Left ventricle myocardium inferior (tissue), 1 donor: Measurements from ENCODE around the gene ACER3. TPM values are rescaled to one million over a fixed set of nuclear protein-coding genes. Genes with fewer than 3 reads are reported as not detected.
A peak's percentile ranks its signal among the peaks of the same experiment; 100 is the strongest.

Experiments
- DNase-seq: peaks from one replicate; pipeline ENCODE4 v3.0.0-alpha.2; 2020
- H3K27ac ChIP-seq: fragments of 200-600 bp; replicated peaks from 2 replicates; pipeline ENCODE4 v1.8.0; 2021
- H3K27me3 ChIP-seq: fragments of 200-600 bp; 2 replicates; pipeline ENCODE4 v1.8.0; 2021; ENCODE audit warnings: low read depth
- H3K36me3 ChIP-seq: fragments of 200-600 bp; 2 replicates; pipeline ENCODE4 v1.8.0; 2021
- H3K4me1 ChIP-seq: fragments of 200-600 bp; 2 replicates; pipeline ENCODE4 v1.8.0; 2021
- H3K4me3 ChIP-seq: fragments of 200-600 bp; 2 replicates; pipeline ENCODE4 v1.8.0; 2021; ENCODE audit warnings: mild to moderate bottlenecking, moderate library complexity
- H3K9me3 ChIP-seq: fragments of 200-600 bp; replicated peaks from 2 replicates; pipeline ENCODE4 v1.8.0; 2021
- intact Hi-C: fragments of 100-400 bp; cut with micrococcal nuclease; formaldehyde crosslinking; loops from one replicate; pipeline ENCODE4 v1.11.0; 2022
- total RNA-seq: library from RNA; stranded (reverse); fragmentation: NEBNext Ultra II Directional; extraction: Animal tissue kit (Norgen Biotek cat#: 25700); gene quantifications from one replicate; pipeline ENCODE4 v1.2.1, GENCODE V29; 2021
- TF ChIP-seq, protein P1 (sequence below): fragments of 200-600 bp; IDR thresholded peaks from 2 replicates; pipeline ENCODE4 v1.8.0; 2021; ENCODE audit warnings: antibody characterized with exemption, mild to moderate bottlenecking, borderline replicate concordance
- donor health status: DM: no; HTN: yes; CAD: no; lungs with severe emphysema.

ACER3 gene
- total RNA-seq, 1 donor from 2014 or later: 8.5 TPM

DNA sequence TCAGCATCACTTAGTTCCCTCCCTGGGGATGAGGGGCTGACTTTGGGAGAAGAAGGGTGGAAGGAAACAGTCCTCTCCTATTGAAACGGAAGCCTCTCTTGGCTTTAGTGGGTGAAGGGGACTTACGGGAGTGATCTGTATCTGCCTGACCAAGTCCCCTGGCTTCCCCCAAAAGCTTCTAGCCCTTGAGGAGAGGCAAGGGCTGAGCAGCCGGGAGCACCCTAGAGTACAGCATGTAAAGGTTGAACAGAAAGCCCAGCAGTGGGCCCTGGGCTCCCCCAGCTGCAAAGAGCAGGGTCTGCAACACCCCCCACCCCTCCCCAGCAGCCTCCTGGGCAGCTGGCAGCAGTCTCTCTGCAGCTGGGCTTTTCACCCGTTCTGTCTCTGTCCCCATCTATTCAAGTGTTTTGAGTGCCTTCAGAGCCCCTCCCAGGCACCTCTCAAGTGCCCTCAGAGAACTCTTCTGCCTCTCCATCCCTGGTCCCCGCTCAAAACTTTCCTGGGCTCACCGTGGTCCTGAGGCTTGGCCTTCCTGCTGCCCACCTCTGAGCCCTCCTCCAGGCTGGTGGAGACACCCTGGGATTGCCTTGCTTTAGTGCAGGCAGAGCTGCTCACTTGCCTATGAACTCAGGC lies 208.7 kb downstream of the ACER3 start:
- intact Hi-C loops: no loop called here
- Histone ChIP-seq H3K4me1 (peaks cover 52% of the 10 kb centered on the region), H3K27ac (no peak overlapping the region), H3K4me3 (no peak overlapping the region), H3K9me3 (no peaks in the 10 kb centered on the region), H3K36me3 (no peaks in the 10 kb centered on the region), H3K27me3 (no peaks in the 10 kb centered on the region)
- TF ChIP-seq, protein P1, sequence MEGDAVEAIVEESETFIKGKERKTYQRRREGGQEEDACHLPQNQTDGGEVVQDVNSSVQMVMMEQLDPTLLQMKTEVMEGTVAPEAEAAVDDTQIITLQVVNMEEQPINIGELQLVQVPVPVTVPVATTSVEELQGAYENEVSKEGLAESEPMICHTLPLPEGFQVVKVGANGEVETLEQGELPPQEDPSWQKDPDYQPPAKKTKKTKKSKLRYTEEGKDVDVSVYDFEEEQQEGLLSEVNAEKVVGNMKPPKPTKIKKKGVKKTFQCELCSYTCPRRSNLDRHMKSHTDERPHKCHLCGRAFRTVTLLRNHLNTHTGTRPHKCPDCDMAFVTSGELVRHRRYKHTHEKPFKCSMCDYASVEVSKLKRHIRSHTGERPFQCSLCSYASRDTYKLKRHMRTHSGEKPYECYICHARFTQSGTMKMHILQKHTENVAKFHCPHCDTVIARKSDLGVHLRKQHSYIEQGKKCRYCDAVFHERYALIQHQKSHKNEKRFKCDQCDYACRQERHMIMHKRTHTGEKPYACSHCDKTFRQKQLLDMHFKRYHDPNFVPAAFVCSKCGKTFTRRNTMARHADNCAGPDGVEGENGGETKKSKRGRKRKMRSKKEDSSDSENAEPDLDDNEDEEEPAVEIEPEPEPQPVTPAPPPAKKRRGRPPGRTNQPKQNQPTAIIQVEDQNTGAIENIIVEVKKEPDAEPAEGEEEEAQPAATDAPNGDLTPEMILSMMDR: no peak
- no peak for DNase-seq

DNA sequence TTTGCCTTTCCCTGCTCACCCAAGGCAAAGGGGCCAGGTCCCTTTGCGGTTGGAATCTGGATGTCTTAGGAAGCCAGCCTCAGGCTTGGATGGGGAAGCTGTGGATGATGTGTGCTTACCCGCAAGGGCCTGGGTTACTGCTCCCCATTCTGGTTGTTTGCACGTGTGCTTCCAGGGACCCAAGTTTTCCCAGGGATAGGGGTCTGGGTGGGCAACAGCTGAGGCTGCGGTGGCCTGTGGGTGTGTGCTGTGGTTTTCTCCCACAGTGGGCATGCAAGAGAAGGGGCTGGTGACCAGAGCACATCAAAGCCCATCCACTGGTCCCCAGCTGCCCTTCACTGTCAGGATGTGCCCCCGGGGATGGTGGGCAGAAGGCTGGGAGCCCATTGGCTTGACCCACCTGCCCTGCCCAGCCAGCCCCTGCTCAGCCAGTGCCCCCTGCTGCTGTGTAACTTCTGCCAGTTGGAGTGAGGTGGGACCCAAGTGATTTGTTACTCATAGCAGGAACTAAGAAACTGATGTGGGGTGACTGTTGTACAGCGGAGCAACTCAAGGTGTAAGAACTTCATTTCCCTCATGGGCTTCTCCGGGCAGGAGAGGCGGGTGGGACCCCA lies 209.4 kb downstream of the ACER3 start:
- no peak for DNase-seq
- Histone ChIP-seq H3K4me3 (no peak overlapping the region), H3K27me3 (no peaks in the 10 kb centered on the region), H3K4me1 (peaks cover 56% of the 10 kb centered on the region), H3K27ac (no peak overlapping the region), H3K36me3 (no peaks in the 10 kb centered on the region), H3K9me3 (no peaks in the 10 kb centered on the region)
- TF ChIP-seq, protein P1: no peak
- intact Hi-C loops: no loop called here

DNA sequence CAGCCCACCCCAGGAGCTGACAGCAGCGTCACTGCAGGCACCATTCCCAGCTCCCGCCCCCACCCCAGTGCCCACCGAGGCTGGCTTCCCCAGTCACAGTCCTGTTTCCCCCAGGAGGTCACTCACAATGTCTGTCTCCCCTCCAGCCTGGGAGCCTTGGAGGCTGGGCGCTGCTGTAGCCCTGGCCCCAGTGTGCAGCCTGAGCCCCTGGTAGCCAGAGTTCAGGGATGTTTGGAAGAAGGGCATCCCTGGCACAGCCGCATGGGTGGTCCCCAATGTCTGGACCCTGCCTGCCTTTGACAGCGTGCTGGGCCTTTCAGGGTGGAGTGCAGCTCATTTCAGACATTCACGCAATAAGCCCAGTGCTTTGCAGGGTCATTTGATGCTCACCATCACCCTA lies 210.4 kb downstream of the ACER3 start:
- intact Hi-C loops: no loop called here
- TF ChIP-seq, protein P1: no peak
- Histone ChIP-seq H3K4me1 (peaks cover 51% of the 10 kb centered on the region), H3K4me3 (no peak overlapping the region), H3K36me3 (no peaks in the 10 kb centered on the region), H3K27ac (no peak overlapping the region), H3K9me3 (no peaks in the 10 kb centered on the region), H3K27me3 (no peaks in the 10 kb centered on the region)
- no peak for DNase-seq

DNA sequence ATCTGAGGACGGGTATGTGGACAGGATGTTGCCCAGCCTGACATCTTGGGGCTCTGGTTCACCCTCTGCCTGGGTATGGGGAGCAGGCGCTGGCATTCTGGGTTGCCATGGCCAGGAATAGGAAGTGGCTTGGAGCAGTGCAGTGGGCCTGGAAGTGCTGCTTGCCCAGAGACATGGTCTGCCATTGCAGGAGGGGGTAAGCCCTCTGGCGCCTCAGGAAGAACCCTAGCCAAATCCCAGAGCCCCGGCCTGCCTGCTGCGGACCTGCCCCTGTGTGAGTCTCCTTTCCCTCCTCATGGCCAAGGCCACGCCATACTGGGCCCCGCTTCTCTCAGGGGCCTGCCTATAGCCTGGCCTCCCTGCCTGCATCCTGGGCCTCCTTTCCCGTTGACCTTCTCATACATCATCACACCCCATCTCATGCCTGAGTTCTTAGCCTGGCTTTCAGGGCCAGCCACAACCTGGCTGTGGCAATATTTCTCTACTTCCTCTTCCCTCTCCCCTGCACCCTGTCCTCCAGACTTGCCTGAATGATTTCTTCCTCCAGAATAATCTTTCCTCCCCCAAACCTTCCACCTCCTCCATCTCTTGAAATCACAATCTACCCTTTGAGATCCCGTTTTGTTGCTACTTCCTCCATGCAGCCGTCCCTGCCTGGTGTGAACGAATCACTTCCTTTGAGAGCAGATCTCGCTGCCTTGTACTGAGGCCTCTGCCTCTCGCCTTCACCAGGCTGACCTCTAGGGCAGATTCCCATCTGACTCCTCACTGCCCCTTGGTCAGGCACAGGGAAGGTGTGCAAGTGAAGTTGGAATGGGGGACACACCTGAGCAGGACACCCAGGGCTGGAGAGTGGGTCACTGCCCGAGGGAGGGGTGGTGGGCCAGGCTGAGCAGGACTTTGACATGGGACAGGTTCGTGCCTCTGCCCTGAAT lies 211.2 kb downstream of the ACER3 start:
- no peak overlapping the region for H3K4me3 ChIP-seq
- H3K4me1 ChIP-seq: peaks cover 44% of the 10 kb centered on the region
- no peaks in the 10 kb centered on the region for H3K27me3 ChIP-seq
- no peaks in the 10 kb centered on the region for H3K36me3 ChIP-seq
- intact Hi-C loops: no loop called here
- TF ChIP-seq, protein P1: no peak
- H3K9me3 ChIP-seq: no peaks in the 10 kb centered on the region
- peak overlapping the region; percentile 89 for H3K27ac ChIP-seq
- DNase-seq: no peak

DNA sequence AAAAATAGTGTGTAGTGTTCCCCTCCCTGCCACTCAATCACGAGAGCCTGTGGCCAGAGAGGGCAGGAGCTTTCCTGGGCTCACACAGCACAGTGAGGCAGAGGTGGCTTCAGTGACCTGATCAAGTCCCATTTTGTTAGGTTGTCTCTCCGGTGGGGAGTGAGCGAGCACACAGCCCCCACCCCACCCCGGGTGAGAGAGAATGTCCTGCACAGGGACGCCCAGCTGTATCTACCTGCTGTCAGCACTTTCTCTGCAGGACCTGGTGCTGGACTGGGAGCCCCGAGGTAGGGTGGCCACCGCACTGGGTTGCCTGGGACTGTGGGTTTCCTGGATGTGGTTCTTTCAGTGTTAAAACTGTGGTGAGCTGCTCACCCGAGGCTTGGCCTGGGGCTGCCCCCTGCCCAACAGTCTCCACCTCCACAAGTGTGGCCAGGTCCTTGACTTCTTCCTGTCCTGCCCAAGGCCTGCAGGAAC lies 212.2 kb downstream of the ACER3 start:
- no peak for DNase-seq
- no peak overlapping the region for H3K4me3 ChIP-seq
- H3K36me3 ChIP-seq: no peaks in the 10 kb centered on the region
- peaks cover 1% of the 10 kb centered on the region for H3K9me3 ChIP-seq
- peaks cover 35% of the 10 kb centered on the region for H3K4me1 ChIP-seq
- H3K27me3 ChIP-seq: no peaks in the 10 kb centered on the region
- TF ChIP-seq, protein P1: no peak
- peak overlapping the region; percentile 89 for H3K27ac ChIP-seq
- intact Hi-C loops: no loop called here
